CD4-positive, alpha-beta memory T cell (primary cell): Measurements from ENCODE around the gene SLC39A11. TPM values are rescaled to one million over a fixed set of nuclear protein-coding genes. Genes with fewer than 3 reads are reported as not detected.

ENCODE experiments used
- CTCF ChIA-PET: fragments of 350-600 bp; sonication (Branson Sonifier 250); formaldehyde crosslinking; loops from one replicate; lab custom pipeline; 2021; ENCODE audit warnings: inconsistent platforms; ENCODE audit not compliant: partially characterized antibody; lab: Charles Lee
- POLR2A ChIA-PET: fragments of 350-600 bp; sonication (Branson Sonifier 250); formaldehyde crosslinking; loops from one replicate; lab custom pipeline; 2021; ENCODE audit not compliant: partially characterized antibody; lab: Charles Lee
- DNase-seq, 5 donors: peaks; one replicate each; pipeline versions ENCODE4 v3.0.0 to v3.0.0-alpha.2; 2020 to 2022; ENCODE audit warnings: mixed read lengths in 1 of 5
- H3K27ac ChIP-seq: one replicate; pipeline ENCODE4 v1.7.0; 2013; ENCODE audit warnings: low read depth, low read length
- H3K27me3 ChIP-seq: 2 replicates; pipeline ENCODE4 v1.7.0; 2013; ENCODE audit warnings: mild to moderate bottlenecking, low read length, moderate library complexity; ENCODE audit not compliant: insufficient read depth
- H3K36me3 ChIP-seq: 2 replicates; pipeline ENCODE4 v1.7.0; 2013; ENCODE audit warnings: mild to moderate bottlenecking, low read length, moderate library complexity; ENCODE audit not compliant: insufficient read depth
- H3K4me1 ChIP-seq: 2 replicates; pipeline ENCODE4 v1.7.0; 2013; ENCODE audit warnings: mild to moderate bottlenecking, low read length, moderate library complexity; ENCODE audit not compliant: insufficient read depth
- H3K4me3 ChIP-seq, 2 donors: one replicate each; pipeline ENCODE4 v1.7.0; 2013; ENCODE audit warnings: low read length in 2 of 2, mild to moderate bottlenecking in 1 of 2
- H3K9me3 ChIP-seq, 2 donors: one replicate each; pipeline ENCODE4 v1.7.0; 2013; ENCODE audit warnings: low read length in 2 of 2, control low read depth in 1 of 2; ENCODE audit not compliant: control insufficient read depth in 1 of 2
- H3K27ac Mint-ChIP-seq, 7 donors: one replicate each; pipeline ENCODE4 v1.8.0; 2020 to 2021; ENCODE audit warnings: mixed read lengths in 7 of 7, mild to moderate bottlenecking in 6 of 7, inconsistent platforms in 3 of 7, moderate library complexity in 3 of 7
- H3K27me3 Mint-ChIP-seq, 2 donors: one replicate each; pipeline ENCODE4 v1.8.0; 2020 to 2021; ENCODE audit warnings: mixed read lengths in 2 of 2
- H3K36me3 Mint-ChIP-seq, 2 donors: one replicate each; pipeline ENCODE4 v1.8.0; 2020 to 2021; ENCODE audit warnings: mixed read lengths in 2 of 2, inconsistent platforms in 1 of 2, mild to moderate bottlenecking in 1 of 2
- H3K4me1 Mint-ChIP-seq, 4 donors: one replicate each; pipeline ENCODE4 v1.8.0; 2020 to 2021; ENCODE audit warnings: mixed read lengths in 4 of 4, mild to moderate bottlenecking in 1 of 4
- H3K4me3 Mint-ChIP-seq, 8 donors: one replicate each; pipeline ENCODE4 v1.8.0; 2020 to 2021; ENCODE audit warnings: mixed read lengths in 8 of 8, mild to moderate bottlenecking in 7 of 8, moderate library complexity in 6 of 8, inconsistent platforms in 3 of 8
- H3K9me3 Mint-ChIP-seq, 8 donors: one replicate each; pipeline ENCODE4 v1.8.0; 2020 to 2021; ENCODE audit warnings: mixed read lengths in 8 of 8, mild to moderate bottlenecking in 5 of 8, inconsistent platforms in 3 of 8, moderate library complexity in 1 of 8
- intact Hi-C: fragments of 100-400 bp; cut with micrococcal nuclease; formaldehyde crosslinking; loops from one replicate; pipeline ENCODE4 v1.15.1; 2023
- polyA plus RNA-seq, 2 donors: library from polyadenylated mRNA; unstranded; fragments of 300-500 nt; fragmentation: Illumina TruSeq; gene quantifications; one replicate each; pipeline ENCODE4 v1.2.3, GENCODE V29; 2021
- total RNA-seq, 2 experiments: library from RNA; stranded (reverse); gene quantifications; one replicate each; pipeline ENCODE4 v1.2.3, GENCODE V29; 2021

The SLC39A11 gene
- total and polyA plus RNA-seq, 4 experiments from 2014 or later = 15.9 to 23.7 (median 20.4) TPM

DNA sequence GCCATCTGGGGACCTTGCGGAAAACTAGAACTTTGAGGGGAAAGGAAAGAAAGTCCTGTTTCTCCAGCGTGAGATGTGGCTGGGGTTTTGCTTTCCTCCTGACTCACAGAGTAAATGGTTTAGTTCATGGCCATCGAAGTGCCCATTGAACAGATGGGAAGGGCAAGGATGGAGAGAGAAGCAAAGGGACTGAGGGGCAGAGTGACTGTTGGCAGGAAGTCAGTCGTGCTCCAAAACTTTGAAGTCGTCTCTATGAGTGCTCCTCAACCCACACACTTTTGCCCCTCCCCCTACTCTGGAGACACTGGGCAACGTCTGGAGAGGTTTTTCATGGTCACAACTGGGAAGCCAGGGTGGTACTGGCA, 476.9 kb downstream of the SLC39A11 start:
- no peak overlapping the region for H3K27ac ChIP-seq
- H3K9me3 ChIP-seq = no peaks in the 10 kb centered on the region
- DNase-seq = no peak
- H3K4me1 ChIP-seq = peaks cover 24% of the 10 kb centered on the region
- H3K4me3 ChIP-seq = no peak overlapping the region
- H3K27me3 ChIP-seq = no peaks in the 10 kb centered on the region
- ChIA-PET CTCF (no interaction called here), POLR2A (no interaction called here)
- Mint-ChIP-seq H3K4me3 (no peak overlapping the region), H3K4me1 (peaks cover 14 to 37% (median 22%) of the 10 kb centered on the region in 4 donors), H3K27me3 (peaks cover 2 to 11% of the 10 kb centered on the region in 2 donors), H3K9me3 (no peaks in the 10 kb centered on the region), H3K36me3 (peaks cover 0 to 4% of the 10 kb centered on the region in 2 donors), H3K27ac (peak overlapping the region in 1 of 7 donors; percentile 50)
- intact Hi-C loops = no loop called here
- H3K36me3 ChIP-seq = no peaks in the 10 kb centered on the region

DNA sequence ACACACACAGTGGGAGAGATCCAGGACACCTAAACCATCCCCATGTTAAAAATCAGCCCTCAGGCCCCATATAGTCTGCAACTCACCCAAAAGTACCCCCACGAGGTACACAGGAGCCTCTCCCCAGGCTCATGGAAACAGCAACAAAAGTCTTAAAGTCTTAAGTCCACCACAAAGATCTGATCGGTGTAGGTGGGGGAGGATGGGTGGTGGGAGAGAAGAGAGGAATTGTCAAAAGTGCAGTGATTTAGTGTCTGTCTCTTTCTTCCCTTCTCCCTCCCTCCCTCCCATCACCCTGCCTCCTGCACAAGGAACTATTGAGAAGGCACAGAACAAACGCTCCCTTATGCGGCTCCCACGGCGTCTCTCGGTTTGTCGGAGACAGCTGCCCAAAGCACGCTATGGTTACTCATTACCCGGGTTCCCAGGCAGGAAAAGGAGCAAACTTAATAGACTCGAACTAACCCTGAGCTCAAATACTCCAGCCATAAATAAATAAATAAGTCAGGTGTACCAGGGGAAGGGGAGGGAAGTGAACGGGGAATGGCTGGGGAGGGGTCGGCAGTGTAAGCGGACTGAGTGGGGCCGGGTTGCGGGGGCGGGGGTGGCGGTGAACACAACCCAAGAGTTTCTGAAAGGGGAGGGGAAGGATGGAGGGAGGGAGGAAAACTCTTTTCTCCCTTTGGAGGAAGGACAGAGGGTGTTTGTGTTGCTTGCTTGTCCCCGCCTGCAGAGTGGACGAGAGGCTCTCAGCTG, 477.4 kb downstream of the SLC39A11 start:
- H3K27me3 ChIP-seq = no peaks in the 10 kb centered on the region
- no peak for DNase-seq
- H3K27ac ChIP-seq = no peak overlapping the region
- Mint-ChIP-seq H3K27ac (no peak overlapping the region), H3K4me3 (no peak overlapping the region), H3K27me3 (peaks cover 2 to 11% of the 10 kb centered on the region in 2 donors), H3K9me3 (no peaks in the 10 kb centered on the region), H3K4me1 (peaks cover 14 to 33% (median 22%) of the 10 kb centered on the region in 4 donors), H3K36me3 (peaks cover 0 to 4% of the 10 kb centered on the region in 2 donors)
- peaks cover 24% of the 10 kb centered on the region for H3K4me1 ChIP-seq
- no peaks in the 10 kb centered on the region for H3K36me3 ChIP-seq
- ChIA-PET CTCF (no interaction called here), POLR2A (no interaction called here)
- no peaks in the 10 kb centered on the region for H3K9me3 ChIP-seq
- H3K4me3 ChIP-seq = no peak overlapping the region
- intact Hi-C loops = no loop called here

GRCh38 chr17:72614476-72614870, 478.0 kb downstream of the SLC39A11 start:
- H3K4me3 ChIP-seq = no peak overlapping the region
- H3K36me3 ChIP-seq = no peaks in the 10 kb centered on the region
- no peaks in the 10 kb centered on the region for H3K9me3 ChIP-seq
- intact Hi-C loops = no loop called here
- Mint-ChIP-seq H3K4me3 (no peak overlapping the region), H3K9me3 (no peaks in the 10 kb centered on the region), H3K27ac (peak overlapping the region in 1 of 7 donors; percentile 33), H3K27me3 (peaks cover 2 to 11% of the 10 kb centered on the region in 2 donors), H3K36me3 (peaks cover 0 to 4% of the 10 kb centered on the region in 2 donors), H3K4me1 (peaks cover 14 to 29% (median 22%) of the 10 kb centered on the region in 4 donors)
- H3K27ac ChIP-seq = no peak overlapping the region
- DNase-seq = no peak
- POLR2A ChIA-PET = no interaction called here
- no peaks in the 10 kb centered on the region for H3K27me3 ChIP-seq
- peaks cover 24% of the 10 kb centered on the region for H3K4me1 ChIP-seq
- CTCF ChIA-PET = no interaction called here

GRCh38 chr17:72613806-72614292, 478.6 kb downstream of the SLC39A11 start:
- Mint-ChIP-seq H3K9me3 (peaks cover 0 to 4% (median 0%) of the 10 kb centered on the region in 8 donors), H3K27ac (no peak overlapping the region), H3K4me3 (no peak overlapping the region), H3K4me1 (peaks cover 14 to 26% (median 20%) of the 10 kb centered on the region in 4 donors), H3K36me3 (peaks cover 0 to 4% of the 10 kb centered on the region in 2 donors), H3K27me3 (peaks cover 2 to 11% of the 10 kb centered on the region in 2 donors)
- H3K4me3 ChIP-seq = no peak overlapping the region
- no peaks in the 10 kb centered on the region for H3K36me3 ChIP-seq
- no peaks in the 10 kb centered on the region for H3K27me3 ChIP-seq
- no peak for DNase-seq
- no peak overlapping the region for H3K27ac ChIP-seq
- ChIA-PET CTCF (no interaction called here), POLR2A (no interaction called here)
- H3K4me1 ChIP-seq = peaks cover 22% of the 10 kb centered on the region
- no peaks in the 10 kb centered on the region for H3K9me3 ChIP-seq
- intact Hi-C loops = no loop called here

- intact Hi-C loops = no loop called here
- Histone ChIP-seq H3K36me3 (no peaks in the 10 kb centered on the region), H3K4me3 (no peak overlapping the region), H3K27ac (no peak overlapping the region), H3K27me3 (no peaks in the 10 kb centered on the region), H3K4me1 (peaks cover 18% of the 10 kb centered on the region), H3K9me3 (no peaks in the 10 kb centered on the region)
- peaks cover 0 to 4% of the 10 kb centered on the region in 2 donors for H3K36me3 Mint-ChIP-seq
- H3K4me3 Mint-ChIP-seq = no peak overlapping the region
- H3K4me1 Mint-ChIP-seq = peaks cover 10 to 21% (median 16%) of the 10 kb centered on the region in 4 donors
- ChIA-PET CTCF (no interaction called here), POLR2A (no interaction called here)
- H3K27ac Mint-ChIP-seq = peak overlapping the region in 1 of 7 donors; percentile 39
- H3K9me3 Mint-ChIP-seq = peaks cover 0 to 8% (median 3%) of the 10 kb centered on the region in 8 donors
- peaks cover 2 to 11% of the 10 kb centered on the region in 2 donors for H3K27me3 Mint-ChIP-seq
- DNase-seq = no peak
Measured at GRCh38 chr17:72613396-72613795, 479.1 kb downstream of the SLC39A11 start.

DNA sequence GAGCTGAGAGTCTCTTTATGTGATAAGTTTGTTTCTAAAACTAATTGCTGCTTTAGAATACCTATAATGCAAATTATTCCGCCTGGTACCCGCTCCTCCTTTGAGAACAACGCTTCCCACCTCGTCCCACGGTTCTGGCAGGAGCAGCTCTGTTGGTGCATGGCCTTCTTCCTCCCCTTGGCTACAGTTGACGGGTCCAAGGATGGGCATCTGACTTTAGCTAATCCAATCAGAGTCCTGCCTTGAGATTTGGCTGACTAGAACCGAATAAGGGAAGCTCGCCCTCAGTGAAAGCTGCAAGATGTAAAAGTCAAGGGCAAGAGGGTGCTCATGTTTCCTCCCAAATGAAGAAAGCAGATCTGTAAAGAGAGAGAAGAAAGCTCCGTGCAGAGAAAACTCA, 481.3 kb downstream of the SLC39A11 start:
- Histone ChIP-seq H3K9me3 (peaks cover 0 to 3% of the 10 kb centered on the region in 2 donors), H3K36me3 (no peaks in the 10 kb centered on the region), H3K27ac (no peak overlapping the region), H3K4me3 (no peak overlapping the region), H3K4me1 (no peaks in the 10 kb centered on the region), H3K27me3 (no peaks in the 10 kb centered on the region)
- no peak overlapping the region for H3K4me3 Mint-ChIP-seq
- H3K36me3 Mint-ChIP-seq = peaks cover 0 to 4% of the 10 kb centered on the region in 2 donors
- no peak for DNase-seq
- POLR2A ChIA-PET = no interaction called here
- H3K9me3 Mint-ChIP-seq = peaks cover 0 to 23% (median 16%) of the 10 kb centered on the region in 8 donors
- intact Hi-C loops = no loop called here
- no peaks in the 10 kb centered on the region for H3K4me1 Mint-ChIP-seq
- CTCF ChIA-PET = interaction anchor here (1.8 kb wide), 1 partner anchor 51 kb away, joined by 6 read pairs; no protein-coding TSS in a partner anchor
- no peak overlapping the region for H3K27ac Mint-ChIP-seq
- peaks cover 1 to 9% of the 10 kb centered on the region in 2 donors for H3K27me3 Mint-ChIP-seq

DNA sequence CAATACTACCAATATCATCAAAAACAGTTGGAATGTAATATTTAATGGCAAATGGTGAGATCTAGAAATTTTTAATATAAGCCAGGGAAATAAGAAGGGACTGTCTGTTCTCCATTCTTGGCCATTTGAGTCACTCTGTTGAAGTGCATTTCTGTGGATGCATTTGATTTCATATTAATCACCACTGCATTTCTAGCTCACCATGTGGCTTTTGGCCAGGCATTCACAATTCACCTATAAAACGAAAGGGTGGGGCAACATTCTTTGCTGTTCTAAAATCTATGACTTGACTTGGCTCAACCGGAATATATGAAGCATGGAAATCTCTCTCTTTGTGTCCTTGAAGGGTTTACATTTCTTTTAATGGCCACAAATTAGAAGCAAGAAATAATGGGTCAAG, 483.0 kb downstream of the SLC39A11 start:
- peaks cover 1 to 9% of the 10 kb centered on the region in 2 donors for H3K27me3 Mint-ChIP-seq
- Histone ChIP-seq H3K4me1 (no peaks in the 10 kb centered on the region), H3K27me3 (no peaks in the 10 kb centered on the region), H3K4me3 (no peak overlapping the region), H3K9me3 (peaks cover 0 to 3% of the 10 kb centered on the region in 2 donors), H3K27ac (no peak overlapping the region), H3K36me3 (no peaks in the 10 kb centered on the region)
- no peak overlapping the region for H3K4me3 Mint-ChIP-seq
- H3K36me3 Mint-ChIP-seq = peaks cover 0 to 4% of the 10 kb centered on the region in 2 donors
- DNase-seq = no peak
- CTCF ChIA-PET = no interaction called here
- POLR2A ChIA-PET = no interaction called here
- peaks cover 0 to 25% (median 18%) of the 10 kb centered on the region in 8 donors for H3K9me3 Mint-ChIP-seq
- no peak overlapping the region for H3K27ac Mint-ChIP-seq
- H3K4me1 Mint-ChIP-seq = no peaks in the 10 kb centered on the region
- intact Hi-C loops = no loop called here
